SK-N-SH treated with all-trans-retinoic acid at 6 μM for 48 hours (cell line): ENCODE results near the gene PARVB.

ENCODE experiments used
- ATAC-seq: fragments of 200-7000 bp; cut with Tn5 transposase; 3 replicates; pipeline ENCODE4 v1.9.1; 2020; ENCODE audit warnings: mild to moderate bottlenecking, moderate library complexity
- ARNTL ChIP-seq: fragments of 450-650 bp; formaldehyde crosslinking; IDR thresholded peaks from 2 replicates; pipeline ENCODE4 v1.5.0; 2020; ENCODE audit warnings: low read depth, mild to moderate bottlenecking, moderate library complexity, borderline replicate concordance
- BACH2 ChIP-seq: fragments of 250-450 bp; sonication (Bioruptor Pico); IDR thresholded peaks from 2 replicates; pipeline ENCODE4 v1.9.0; 2021; ENCODE audit warnings: mild to moderate bottlenecking, borderline replicate concordance
- CSDC2 ChIP-seq: fragments of 250-450 bp; sonication (Bioruptor Pico); IDR thresholded peaks from 2 replicates; pipeline ENCODE4 v1.5.0; 2020; ENCODE audit warnings: mild to moderate bottlenecking, moderate library complexity
- CSRNP3 ChIP-seq: fragments of 250-450 bp; sonication (Bioruptor Pico); IDR thresholded peaks from 2 replicates; pipeline ENCODE4 v1.5.1; 2021; ENCODE audit warnings: mild to moderate bottlenecking, moderate library complexity
- ESRRG ChIP-seq: fragments of 250-450 bp; sonication (Bioruptor Pico); IDR thresholded peaks from 2 replicates; pipeline ENCODE4 v1.6.1; 2021; ENCODE audit warnings: mild to moderate bottlenecking
- GLIS3 ChIP-seq: fragments of 250-450 bp; sonication (Bioruptor Pico); IDR thresholded peaks from 2 replicates; pipeline ENCODE4 v1.5.0; 2020; ENCODE audit warnings: mild to moderate bottlenecking, moderate library complexity
- ISL1 ChIP-seq: fragments of 250-450 bp; sonication (Bioruptor Pico); IDR thresholded peaks from 2 replicates; pipeline ENCODE4 v2.1.2; 2022; ENCODE audit warnings: mild to moderate bottlenecking, moderate library complexity
- PATZ1 ChIP-seq: fragments of 250-450 bp; sonication (Bioruptor Pico); IDR thresholded peaks from 2 replicates; pipeline ENCODE4 v1.8.0; 2020; ENCODE audit warnings: mild to moderate bottlenecking, moderate library complexity, borderline replicate concordance
- POU6F1 ChIP-seq: fragments of 250-450 bp; sonication (Bioruptor Pico); IDR thresholded peaks from 2 replicates; pipeline ENCODE4 v1.8.0; 2021; ENCODE audit warnings: low read depth, mild to moderate bottlenecking, moderate library complexity, borderline replicate concordance
- PPARA ChIP-seq: fragments of 250-450 bp; sonication (Bioruptor Pico); IDR thresholded peaks from 2 replicates; pipeline ENCODE4 v1.5.0; 2020; ENCODE audit warnings: mild to moderate bottlenecking, borderline replicate concordance
- RARB ChIP-seq: fragments of 250-450 bp; sonication (Bioruptor Pico); IDR thresholded peaks from 2 replicates; pipeline ENCODE4 v1.8.0; 2021; ENCODE audit warnings: mild to moderate bottlenecking, moderate library complexity
- SNAI2 ChIP-seq: fragments of 250-450 bp; sonication (Bioruptor Pico); IDR thresholded peaks from 2 replicates; pipeline ENCODE4 v1.5.0; 2020; ENCODE audit warnings: mild to moderate bottlenecking, moderate library complexity
- TCF4 ChIP-seq: fragments of 250-450 bp; sonication (Bioruptor Pico); IDR thresholded peaks from 2 replicates; pipeline ENCODE4 v1.8.0; 2021; ENCODE audit warnings: mild to moderate bottlenecking, moderate library complexity, borderline replicate concordance
- TOX ChIP-seq: fragments of 250-450 bp; sonication (Bioruptor Pico); IDR thresholded peaks from 2 replicates; pipeline ENCODE4 v1.8.0; 2021; ENCODE audit warnings: mild to moderate bottlenecking, moderate library complexity, borderline replicate concordance
- TSHZ2 ChIP-seq: fragments of 250-450 bp; sonication (Bioruptor Pico); IDR thresholded peaks from 2 replicates; pipeline ENCODE4 v1.5.0; 2020; ENCODE audit warnings: mild to moderate bottlenecking, moderate library complexity
- ZC3H10 ChIP-seq: fragments of 250-450 bp; sonication (Bioruptor Pico); IDR thresholded peaks from 2 replicates; pipeline ENCODE4 v1.5.1; 2021; ENCODE audit warnings: mild to moderate bottlenecking, moderate library complexity
- ZFP3 ChIP-seq: fragments of 250-450 bp; sonication (Bioruptor Pico); IDR thresholded peaks from 2 replicates; pipeline ENCODE4 v1.5.0; 2020; ENCODE audit warnings: mild to moderate bottlenecking, moderate library complexity
- ZFP30 ChIP-seq: fragments of 450-650 bp; formaldehyde crosslinking; IDR thresholded peaks from 2 replicates; pipeline ENCODE4 v1.5.0; 2022; ENCODE audit warnings: mild to moderate bottlenecking, moderate library complexity
- ZNF565 ChIP-seq: fragments of 450-650 bp; formaldehyde crosslinking; conservative IDR thresholded peaks from 2 replicates; pipeline ENCODE4 v1.5.0; 2020; ENCODE audit warnings: low read depth, mild to moderate bottlenecking, moderate library complexity
- ZNF70 ChIP-seq: fragments of 450-650 bp; formaldehyde crosslinking; IDR thresholded peaks from 2 replicates; pipeline ENCODE4 v1.5.0; 2020; ENCODE audit warnings: mild to moderate bottlenecking, moderate library complexity
- ZNF8 ChIP-seq: fragments of 450-650 bp; formaldehyde crosslinking; IDR thresholded peaks from 2 replicates; pipeline ENCODE4 v1.5.0; 2020; ENCODE audit warnings: mild to moderate bottlenecking, moderate library complexity

The PARVB gene

GRCh38 chr22:44003405-44004103, 20.5 kb upstream of the PARVB start:
- TF ChIP-seq ISL1 (CRISPR knock-in tag) (no peak), TOX (CRISPR knock-in tag) (no peak), ZFP30 (CRISPR knock-in tag) (no peak), ZFP3 (CRISPR knock-in tag) (no peak)
- ATAC-seq, result no peak

GRCh38 chr22:44004104-44004460, 20.0 kb upstream of the PARVB start:
- ATAC-seq, result no peak

GRCh38 chr22:44005524-44005923, 18.6 kb upstream of the PARVB start:
- ATAC-seq, result no peak
- no peak for TF ChIP-seq ISL1 (CRISPR knock-in tag)
- TF ChIP-seq GLIS3 (CRISPR knock-in tag), result no peak
- TF ChIP-seq ARNTL (CRISPR knock-in tag), result no peak
- TF ChIP-seq TCF4 (CRISPR knock-in tag), result no peak
- TF ChIP-seq TOX (CRISPR knock-in tag), result no peak
- no peak for TF ChIP-seq POU6F1 (CRISPR knock-in tag)
- TF ChIP-seq TSHZ2 (CRISPR knock-in tag), result no peak
- TF ChIP-seq ZC3H10 (CRISPR knock-in tag), result no peak
- no peak for TF ChIP-seq ESRRG
- TF ChIP-seq CSRNP3 (CRISPR knock-in tag), result no peak
- no peak for TF ChIP-seq CSDC2 (CRISPR knock-in tag)
- TF ChIP-seq PPARA (CRISPR knock-in tag), result no peak
- no peak for TF ChIP-seq ZNF565
- no peak for TF ChIP-seq RARB (CRISPR knock-in tag)
- no peak for TF ChIP-seq SNAI2
- no peak for TF ChIP-seq ZFP3 (CRISPR knock-in tag)
- TF ChIP-seq ZFP30 (CRISPR knock-in tag), result no peak
- no peak for TF ChIP-seq ZNF8 (CRISPR knock-in tag)
- TF ChIP-seq, all 23 proteins: peak for 0

More at GRCh38 chr22:44004104-44004460, 20.0 kb upstream of the PARVB start:
- TF ChIP-seq SNAI2, result no peak
- TF ChIP-seq ISL1 (CRISPR knock-in tag), result no peak
- TF ChIP-seq PPARA (CRISPR knock-in tag), result no peak
- no peak for TF ChIP-seq ESRRG
- TF ChIP-seq PATZ1 (CRISPR knock-in tag), result no peak
- no peak for TF ChIP-seq ZC3H10 (CRISPR knock-in tag)
- no peak for TF ChIP-seq ARNTL (CRISPR knock-in tag)
- TF ChIP-seq ZNF70 (CRISPR knock-in tag), result no peak
- TF ChIP-seq GLIS3 (CRISPR knock-in tag), result no peak
- no peak for TF ChIP-seq TCF4 (CRISPR knock-in tag)
- no peak for TF ChIP-seq BACH2 (CRISPR knock-in tag)
- no peak for TF ChIP-seq ZNF565
- no peak for TF ChIP-seq TOX (CRISPR knock-in tag)
